ENCODE data around the gene SQOR.

The SQOR gene

DNA sequence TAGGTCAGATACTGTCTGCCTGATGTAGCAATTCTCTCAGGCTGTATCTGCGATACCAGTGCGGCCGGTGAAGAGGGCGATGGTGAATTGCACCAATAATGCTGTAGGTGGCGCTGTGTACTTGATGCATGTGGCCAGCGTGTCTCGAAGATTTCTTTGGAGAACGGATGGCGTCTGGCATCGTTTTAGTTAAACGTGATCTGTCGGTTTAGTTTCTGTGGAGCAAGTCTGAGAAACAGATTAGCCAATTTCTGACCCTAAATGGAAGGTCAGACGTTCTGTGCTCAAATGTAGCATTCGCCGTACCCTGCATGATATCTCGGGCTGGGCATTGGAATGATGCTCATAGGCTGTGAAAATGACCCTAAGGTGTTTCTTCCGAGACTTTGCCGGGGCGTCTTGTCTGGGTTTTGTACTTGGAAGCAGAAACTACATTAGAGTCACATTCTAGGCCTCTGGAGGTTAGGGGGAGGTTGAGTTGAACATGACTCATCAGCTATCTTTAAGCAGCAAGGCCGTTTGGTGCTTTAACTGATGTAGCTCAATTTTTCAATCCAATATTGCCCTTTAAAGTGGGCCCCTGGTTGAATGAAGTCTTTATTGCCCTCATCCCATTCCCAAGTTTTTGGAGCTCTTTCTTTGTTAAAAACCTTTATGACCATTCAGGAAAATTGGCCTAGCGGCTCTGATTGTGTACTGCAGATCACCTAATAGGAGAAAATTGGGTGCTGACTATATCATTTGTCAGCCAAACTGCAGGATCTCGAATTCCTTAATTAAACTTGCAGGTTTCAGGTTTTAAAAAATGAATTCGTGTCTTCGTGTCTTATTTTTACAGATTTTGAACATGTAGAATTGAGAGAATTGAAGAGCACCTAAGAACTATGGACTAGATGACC is 80.0 kb downstream of the SQOR start:
- DNase-seq: peak; percentile 8 to 32

DNA sequence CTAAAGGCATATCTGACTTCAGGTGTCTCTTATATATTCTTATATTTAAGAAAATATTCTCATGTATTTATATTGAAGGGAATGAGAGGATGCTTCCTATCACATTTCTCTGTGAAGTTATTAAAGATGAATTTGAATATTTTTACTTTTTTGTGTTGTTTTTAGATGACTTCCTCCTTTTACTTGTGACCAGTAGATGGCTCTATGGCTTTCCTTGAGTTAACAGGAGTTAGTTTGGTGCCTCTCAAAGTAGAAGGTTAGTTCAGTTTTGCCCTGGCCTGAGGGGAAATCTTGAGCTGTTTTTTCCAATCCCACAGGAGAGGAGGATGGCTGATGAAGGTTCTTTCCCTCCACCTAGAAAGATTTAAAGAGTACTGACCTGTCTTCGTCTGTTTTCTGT is 80.7 kb downstream of the SQOR start:
- no peak for DNase-seq

DNA sequence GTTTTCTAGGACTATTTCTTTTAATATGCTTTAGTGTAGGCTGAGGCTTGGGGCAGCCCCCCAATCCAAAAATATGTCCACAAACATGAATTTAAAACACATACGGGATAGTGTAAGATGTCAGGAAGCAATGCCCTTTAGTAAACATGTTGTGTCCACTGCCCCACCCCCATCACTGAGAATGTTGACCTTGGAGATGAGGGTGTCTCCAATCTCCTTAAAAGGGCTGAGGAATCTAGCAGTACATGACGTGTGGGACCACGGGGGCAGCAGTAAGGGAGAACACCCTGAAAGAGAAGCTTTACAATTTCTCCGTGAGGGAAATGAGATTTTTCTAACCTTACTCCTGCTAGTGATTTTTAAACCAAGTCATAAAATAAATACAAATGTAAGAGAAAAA is 84.7 kb downstream of the SQOR start:
- DNase-seq: no peak

DNA sequence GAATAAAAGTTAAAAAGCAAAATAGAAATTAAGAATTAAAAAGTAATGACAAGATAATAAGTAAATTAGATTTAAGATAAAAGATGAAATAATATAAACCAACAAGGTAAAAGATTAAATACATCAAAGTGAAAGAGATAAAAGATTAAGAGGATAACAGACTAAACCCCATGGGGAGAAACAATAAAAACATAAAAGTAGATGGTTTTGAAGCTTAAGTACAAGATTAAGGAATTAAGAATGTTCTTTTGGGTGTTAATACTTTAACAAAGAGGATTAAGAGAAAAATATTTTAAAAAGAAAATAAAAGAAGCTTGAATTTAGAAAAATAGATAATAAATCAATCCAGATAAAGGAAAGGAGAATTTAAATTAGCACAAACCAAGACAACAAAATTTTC is 85.4 kb downstream of the SQOR start:
- no peak for DNase-seq

DNA sequence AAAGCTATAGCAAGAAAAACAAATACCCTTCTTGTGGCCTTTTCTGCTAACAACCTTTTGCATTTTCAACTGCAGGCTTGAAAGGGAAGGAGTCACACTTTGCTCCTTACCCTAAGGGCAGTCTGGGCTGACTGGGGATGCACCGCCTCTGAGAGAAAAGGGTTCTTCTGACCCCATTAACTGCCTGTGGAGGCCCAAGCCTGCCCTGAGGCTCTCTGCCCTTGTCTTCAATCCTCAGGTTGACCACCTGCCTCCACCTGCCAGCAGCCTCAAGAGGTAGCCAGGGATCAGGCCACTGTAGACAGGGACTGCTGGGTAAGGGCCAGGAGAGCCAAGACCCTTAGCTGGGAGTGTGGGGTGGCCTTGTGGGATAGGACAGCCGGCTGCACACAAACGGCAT is 93.8 kb downstream of the SQOR start:
- no peak for DNase-seq

DNA sequence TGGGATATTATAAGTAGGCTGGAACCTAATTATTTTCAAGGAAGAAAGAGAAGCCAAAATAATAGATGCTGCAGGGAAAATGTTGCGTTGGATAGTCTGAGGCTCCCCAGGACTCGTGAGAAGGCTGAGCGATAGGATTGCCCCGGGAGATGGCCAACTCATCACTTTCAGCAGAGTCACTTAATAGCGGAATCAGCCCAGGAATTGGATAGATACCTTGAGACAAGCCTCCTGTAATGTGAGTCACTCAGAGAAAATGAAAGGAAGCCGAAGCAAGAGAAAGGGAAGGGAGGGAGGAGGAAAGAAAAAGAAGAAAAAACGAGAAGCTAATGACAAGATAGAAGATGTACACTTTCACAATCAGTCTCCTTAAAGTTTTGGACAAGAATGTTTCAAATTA is 94.3 kb downstream of the SQOR start:
- no peak for DNase-seq

DNA sequence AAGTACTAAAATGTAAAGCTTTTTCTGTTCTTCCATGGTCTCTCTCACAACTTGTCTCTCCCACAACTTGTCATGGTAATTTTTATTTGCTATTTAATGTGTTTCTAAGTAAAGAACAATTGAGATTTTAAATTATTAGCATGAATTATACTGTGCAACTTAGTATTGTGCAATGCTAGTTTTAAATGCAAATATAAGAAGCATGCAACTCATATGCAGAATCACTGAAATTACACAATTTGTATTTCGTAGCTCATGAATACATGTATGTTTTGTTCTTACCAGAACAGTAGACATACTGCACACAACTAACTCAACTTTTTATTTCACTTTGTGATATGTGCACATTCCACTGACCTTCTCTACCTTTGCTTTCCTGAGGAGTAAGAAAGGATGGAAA is 96.5 kb downstream of the SQOR start:
- no peak for DNase-seq

DNA sequence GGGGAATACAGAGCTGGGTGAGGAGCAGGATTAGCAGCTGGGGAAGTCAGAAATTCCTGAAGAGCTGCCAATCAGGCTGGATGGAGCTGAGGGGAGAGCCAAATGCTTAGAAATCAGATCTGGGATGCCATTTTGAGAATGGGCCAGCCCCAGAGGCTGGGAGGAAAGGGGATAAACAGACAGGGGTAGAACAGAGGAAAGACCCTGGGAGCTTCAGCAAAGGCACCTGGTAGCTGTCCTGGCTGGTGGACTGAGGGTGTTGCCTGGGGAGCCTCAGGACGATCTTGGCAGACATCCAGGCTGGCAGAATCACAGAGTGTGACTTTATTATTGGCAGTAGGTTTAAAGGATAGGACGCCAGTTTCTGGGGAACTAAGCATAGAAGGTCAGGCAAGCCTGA is 97.8 kb downstream of the SQOR start:
- no peak for DNase-seq

DNA sequence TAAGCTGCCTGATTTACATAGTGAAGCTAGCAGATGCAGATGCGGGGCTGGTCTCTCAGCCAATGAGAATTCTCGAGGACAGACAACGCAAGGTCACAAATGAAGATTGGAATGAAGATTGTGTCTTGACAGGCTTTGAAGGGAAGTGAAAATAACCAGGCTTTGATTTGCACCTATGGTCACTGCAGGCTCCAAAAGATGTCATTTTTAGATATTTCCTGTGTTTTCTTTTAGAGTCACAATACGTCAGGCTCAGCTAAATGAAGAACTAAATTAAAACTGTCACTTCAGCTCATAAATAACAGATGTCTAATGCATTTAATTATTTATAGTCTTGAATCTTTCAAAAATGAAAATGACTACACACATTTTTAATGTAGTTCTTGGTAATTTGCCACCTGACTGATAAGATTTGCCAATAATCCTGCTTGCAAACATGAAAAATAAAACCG is 99.5 kb downstream of the SQOR start:
- DNase-seq: no peak

All from CD4-positive, alpha-beta T cell treated with Interleukin-1 beta for 1 hour (primary cell).